SK-N-SH treated with all-trans-retinoic acid at 6 μM for 48 hours (cell line): ENCODE measurements around the gene EVX2.

Experiments
- ATAC-seq: fragments of 200-7000 bp; cut with Tn5 transposase; 3 replicates; pipeline ENCODE4 v1.9.1; 2020; ENCODE audit warnings: mild to moderate bottlenecking, moderate library complexity
- ARNTL ChIP-seq: fragments of 450-650 bp; formaldehyde crosslinking; IDR thresholded peaks from 2 replicates; pipeline ENCODE4 v1.5.0; 2020; ENCODE audit warnings: low read depth, mild to moderate bottlenecking, moderate library complexity, borderline replicate concordance
- CSDC2 ChIP-seq: fragments of 250-450 bp; sonication (Bioruptor Pico); IDR thresholded peaks from 2 replicates; pipeline ENCODE4 v1.5.0; 2020; ENCODE audit warnings: mild to moderate bottlenecking, moderate library complexity
- CSRNP3 ChIP-seq: fragments of 250-450 bp; sonication (Bioruptor Pico); IDR thresholded peaks from 2 replicates; pipeline ENCODE4 v1.5.1; 2021; ENCODE audit warnings: mild to moderate bottlenecking, moderate library complexity
- ESRRG ChIP-seq: fragments of 250-450 bp; sonication (Bioruptor Pico); IDR thresholded peaks from 2 replicates; pipeline ENCODE4 v1.6.1; 2021; ENCODE audit warnings: mild to moderate bottlenecking
- GLIS3 ChIP-seq: fragments of 250-450 bp; sonication (Bioruptor Pico); IDR thresholded peaks from 2 replicates; pipeline ENCODE4 v1.5.0; 2020; ENCODE audit warnings: mild to moderate bottlenecking, moderate library complexity
- ISL1 ChIP-seq: fragments of 250-450 bp; sonication (Bioruptor Pico); IDR thresholded peaks from 2 replicates; pipeline ENCODE4 v2.1.2; 2022; ENCODE audit warnings: mild to moderate bottlenecking, moderate library complexity
- OSR1 ChIP-seq: fragments of 250-450 bp; sonication (Bioruptor Pico); IDR thresholded peaks from 2 replicates; pipeline ENCODE4 v1.8.0; 2022; ENCODE audit warnings: moderate library complexity, mild to moderate bottlenecking, inconsistent platforms
- POU6F1 ChIP-seq: fragments of 250-450 bp; sonication (Bioruptor Pico); IDR thresholded peaks from 2 replicates; pipeline ENCODE4 v1.8.0; 2021; ENCODE audit warnings: low read depth, mild to moderate bottlenecking, moderate library complexity, borderline replicate concordance
- PPARA ChIP-seq: fragments of 250-450 bp; sonication (Bioruptor Pico); IDR thresholded peaks from 2 replicates; pipeline ENCODE4 v1.5.0; 2020; ENCODE audit warnings: mild to moderate bottlenecking, borderline replicate concordance
- RARB ChIP-seq: fragments of 250-450 bp; sonication (Bioruptor Pico); IDR thresholded peaks from 2 replicates; pipeline ENCODE4 v1.8.0; 2021; ENCODE audit warnings: mild to moderate bottlenecking, moderate library complexity
- SNAI2 ChIP-seq: fragments of 250-450 bp; sonication (Bioruptor Pico); IDR thresholded peaks from 2 replicates; pipeline ENCODE4 v1.5.0; 2020; ENCODE audit warnings: mild to moderate bottlenecking, moderate library complexity
- TCF4 ChIP-seq: fragments of 250-450 bp; sonication (Bioruptor Pico); IDR thresholded peaks from 2 replicates; pipeline ENCODE4 v1.8.0; 2021; ENCODE audit warnings: mild to moderate bottlenecking, moderate library complexity, borderline replicate concordance
- TSHZ2 ChIP-seq: fragments of 250-450 bp; sonication (Bioruptor Pico); IDR thresholded peaks from 2 replicates; pipeline ENCODE4 v1.5.0; 2020; ENCODE audit warnings: mild to moderate bottlenecking, moderate library complexity
- ZC3H10 ChIP-seq: fragments of 250-450 bp; sonication (Bioruptor Pico); IDR thresholded peaks from 2 replicates; pipeline ENCODE4 v1.5.1; 2021; ENCODE audit warnings: mild to moderate bottlenecking, moderate library complexity
- ZFP3 ChIP-seq: fragments of 250-450 bp; sonication (Bioruptor Pico); IDR thresholded peaks from 2 replicates; pipeline ENCODE4 v1.5.0; 2020; ENCODE audit warnings: mild to moderate bottlenecking, moderate library complexity
- ZFP30 ChIP-seq: fragments of 450-650 bp; formaldehyde crosslinking; IDR thresholded peaks from 2 replicates; pipeline ENCODE4 v1.5.0; 2022; ENCODE audit warnings: mild to moderate bottlenecking, moderate library complexity
- ZNF565 ChIP-seq: fragments of 450-650 bp; formaldehyde crosslinking; conservative IDR thresholded peaks from 2 replicates; pipeline ENCODE4 v1.5.0; 2020; ENCODE audit warnings: low read depth, mild to moderate bottlenecking, moderate library complexity
- ZNF70 ChIP-seq: fragments of 450-650 bp; formaldehyde crosslinking; IDR thresholded peaks from 2 replicates; pipeline ENCODE4 v1.5.0; 2020; ENCODE audit warnings: mild to moderate bottlenecking, moderate library complexity
- ZNF8 ChIP-seq: fragments of 450-650 bp; formaldehyde crosslinking; IDR thresholded peaks from 2 replicates; pipeline ENCODE4 v1.5.0; 2020; ENCODE audit warnings: mild to moderate bottlenecking, moderate library complexity
- TF ChIP-seq, protein P1 (sequence below): fragments of 250-450 bp; sonication (Bioruptor Pico); IDR thresholded peaks from 2 replicates; pipeline ENCODE4 v1.8.0; 2020; ENCODE audit warnings: mild to moderate bottlenecking, moderate library complexity, borderline replicate concordance
- TF ChIP-seq, protein P2 (sequence below): fragments of 250-450 bp; sonication (Bioruptor Pico); IDR thresholded peaks from 2 replicates; pipeline ENCODE4 v1.5.1; 2020; ENCODE audit warnings: low read depth, mild to moderate bottlenecking, moderate library complexity

The EVX2 gene

DNA sequence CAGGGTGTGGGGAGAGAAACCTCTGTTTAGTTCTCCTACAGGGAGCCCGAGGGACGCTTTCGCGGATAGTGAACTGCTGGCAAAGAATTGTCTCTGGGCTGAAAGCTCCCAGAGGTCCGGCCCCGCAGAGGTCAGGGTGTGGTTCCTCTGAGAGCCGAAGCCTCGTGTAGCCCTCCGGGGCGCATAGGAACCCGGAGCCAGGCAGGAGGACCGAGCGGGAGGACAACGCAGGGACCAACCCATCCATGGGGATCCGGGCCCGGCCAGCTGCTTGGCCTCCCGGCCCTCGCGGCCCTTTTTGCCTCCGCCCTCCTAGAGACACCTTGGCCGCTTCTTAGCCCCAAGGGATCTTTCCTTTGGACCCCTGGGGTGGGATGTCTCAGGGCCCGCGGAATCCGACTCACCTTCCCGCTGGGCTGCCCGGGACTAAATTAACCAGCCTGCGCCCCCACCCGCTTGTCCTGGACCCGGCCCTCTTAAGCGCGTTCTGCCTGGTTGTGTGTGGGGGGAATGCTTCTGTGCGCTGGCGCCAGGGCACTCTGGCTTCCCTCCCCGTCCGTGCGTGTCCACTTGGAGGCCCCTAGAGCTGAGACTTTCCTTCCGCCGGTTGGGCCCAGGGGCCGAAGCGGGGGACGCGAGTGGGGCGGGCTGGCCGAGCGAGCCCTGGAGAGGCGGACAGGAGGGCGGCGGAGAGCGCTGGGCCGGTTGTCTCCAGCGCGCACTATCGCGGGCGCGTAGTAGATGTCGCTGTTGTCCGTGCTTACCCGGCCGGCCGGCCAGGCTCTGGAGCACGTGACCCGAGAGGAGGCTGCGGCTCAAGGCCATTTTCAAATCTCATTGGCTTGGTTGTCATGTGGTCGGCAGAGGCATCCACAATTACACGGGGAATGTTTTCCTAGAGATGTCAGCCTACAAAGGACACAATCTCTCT lies 32.4 kb upstream of the EVX2 start, which contains the start of gene HOXD10:
Gene HOXD10 (plus strand): TSS at position 896 of the 931 bp plus-strand sequence. CDS start 56 bp downstream, outside the sequence.
- peak; percentile 92 for ATAC-seq
- TF ChIP-seq CSRNP3 (no peak), ZFP3 (CRISPR knock-in tag) (no peak), ESRRG (no peak), GLIS3 (CRISPR knock-in tag) (no peak), ARNTL (CRISPR knock-in tag) (no peak), ZNF565 (no peak), POU6F1 (no peak), ZNF70 (CRISPR knock-in tag) (no peak), ISL1 (CRISPR knock-in tag) (no peak), SNAI2 (CRISPR knock-in tag) (no peak), ZC3H10 (no peak), OSR1 (CRISPR knock-in tag) (no peak), TSHZ2 (no peak), TCF4 (CRISPR knock-in tag) (no peak), ZNF8 (CRISPR knock-in tag) (no peak), RARB (no peak), CSDC2 (no peak)
- TF ChIP-seq, protein P1, sequence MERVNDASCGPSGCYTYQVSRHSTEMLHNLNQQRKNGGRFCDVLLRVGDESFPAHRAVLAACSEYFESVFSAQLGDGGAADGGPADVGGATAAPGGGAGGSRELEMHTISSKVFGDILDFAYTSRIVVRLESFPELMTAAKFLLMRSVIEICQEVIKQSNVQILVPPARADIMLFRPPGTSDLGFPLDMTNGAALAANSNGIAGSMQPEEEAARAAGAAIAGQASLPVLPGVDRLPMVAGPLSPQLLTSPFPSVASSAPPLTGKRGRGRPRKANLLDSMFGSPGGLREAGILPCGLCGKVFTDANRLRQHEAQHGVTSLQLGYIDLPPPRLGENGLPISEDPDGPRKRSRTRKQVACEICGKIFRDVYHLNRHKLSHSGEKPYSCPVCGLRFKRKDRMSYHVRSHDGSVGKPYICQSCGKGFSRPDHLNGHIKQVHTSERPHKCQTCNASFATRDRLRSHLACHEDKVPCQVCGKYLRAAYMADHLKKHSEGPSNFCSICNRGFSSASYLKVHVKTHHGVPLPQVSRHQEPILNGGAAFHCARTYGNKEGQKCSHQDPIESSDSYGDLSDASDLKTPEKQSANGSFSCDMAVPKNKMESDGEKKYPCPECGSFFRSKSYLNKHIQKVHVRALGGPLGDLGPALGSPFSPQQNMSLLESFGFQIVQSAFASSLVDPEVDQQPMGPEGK (CRISPR knock-in tag) = no peak
- TF ChIP-seq, protein P2, sequence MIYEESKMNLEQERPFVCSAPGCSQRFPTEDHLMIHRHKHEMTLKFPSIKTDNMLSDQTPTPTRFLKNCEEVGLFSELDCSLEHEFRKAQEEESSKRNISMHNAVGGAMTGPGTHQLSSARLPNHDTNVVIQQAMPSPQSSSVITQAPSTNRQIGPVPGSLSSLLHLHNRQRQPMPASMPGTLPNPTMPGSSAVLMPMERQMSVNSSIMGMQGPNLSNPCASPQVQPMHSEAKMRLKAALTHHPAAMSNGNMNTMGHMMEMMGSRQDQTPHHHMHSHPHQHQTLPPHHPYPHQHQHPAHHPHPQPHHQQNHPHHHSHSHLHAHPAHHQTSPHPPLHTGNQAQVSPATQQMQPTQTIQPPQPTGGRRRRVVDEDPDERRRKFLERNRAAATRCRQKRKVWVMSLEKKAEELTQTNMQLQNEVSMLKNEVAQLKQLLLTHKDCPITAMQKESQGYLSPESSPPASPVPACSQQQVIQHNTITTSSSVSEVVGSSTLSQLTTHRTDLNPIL (CRISPR knock-in tag) = no peak

GRCh38 chr2:176114930-176115625 lies 31.3 kb upstream of the EVX2 start:
- no peak for ATAC-seq
- TF ChIP-seq ISL1 (CRISPR knock-in tag) (no peak), OSR1 (CRISPR knock-in tag) (no peak), ZFP30 (CRISPR knock-in tag) (no peak), ZFP3 (CRISPR knock-in tag) (no peak), RARB (no peak), GLIS3 (CRISPR knock-in tag) (no peak), PPARA (no peak), POU6F1 (no peak), ZNF70 (CRISPR knock-in tag) (no peak)
